Hematopoietic multipotent progenitor cell treated with erythropoietin and hydrocortisone succinate and interleukin-3 and kit ligand, for 6 days (in vitro differentiated cells): ENCODE data around the gene ADISSP.
A peak's percentile ranks its signal among the peaks of the same experiment; 100 is the strongest.

Source experiments
- DNase-seq: peaks from one replicate; pipeline ENCODE4 v3.0.0-alpha.2; 2015

The ADISSP gene

GRCh38 chr20:3734111-3734843 lies 33.3 kb downstream of the ADISSP start:
- no peak for DNase-seq

- no peak for DNase-seq
These were observed 34.2 kb downstream of the ADISSP start for GRCh38 chr20:3733119-3733995.

GRCh38 chr20:3732327-3733118 lies 35.0 kb downstream of the ADISSP start, which contains the start of gene HSPA12B:
Gene HSPA12B, plus strand, starts transcription at chr20:3732685. Its CDS starts 5,990 bp downstream, at chr20:3738675.
- DNase-seq = no peak

GRCh38 chr20:3731944-3732326 lies 35.6 kb downstream of the ADISSP start:
- DNase-seq = no peak

GRCh38 chr20:3730803-3731672 lies 36.5 kb downstream of the ADISSP start:
- no peak for DNase-seq

GRCh38 chr20:3729811-3730540 lies 37.6 kb downstream of the ADISSP start:
- DNase-seq = no peak

- DNase-seq = no peak
These were observed 38.2 kb downstream of the ADISSP start for GRCh38 chr20:3729378-3729777.

GRCh38 chr20:3728876-3729275 lies 38.7 kb downstream of the ADISSP start:
- no peak for DNase-seq

GRCh38 chr20:3728354-3728753 lies 39.2 kb downstream of the ADISSP start:
- no peak for DNase-seq

GRCh38 chr20:3727401-3728021 lies 40.0 kb downstream of the ADISSP start:
- DNase-seq = no peak

- no peak for DNase-seq
These were observed 43.2 kb downstream of the ADISSP start for GRCh38 chr20:3724356-3724755.

- no peak for DNase-seq
These were observed 44.3 kb downstream of the ADISSP start for GRCh38 chr20:3723284-3723683.

GRCh38 chr20:3721912-3722311 lies 45.6 kb downstream of the ADISSP start:
- DNase-seq = no peak

- DNase-seq = no peak
These were observed 46.9 kb downstream of the ADISSP start for GRCh38 chr20:3720626-3721025.

- DNase-seq = no peak
These were observed 47.5 kb downstream of the ADISSP start for GRCh38 chr20:3720068-3720467.

GRCh38 chr20:3719046-3719445 lies 48.5 kb downstream of the ADISSP start:
- DNase-seq = no peak

- peak; percentile 71 for DNase-seq
These were observed 51.2 kb downstream of the ADISSP start for GRCh38 chr20:3716195-3716834.

GRCh38 chr20:3714092-3714491 lies 53.5 kb downstream of the ADISSP start:
- DNase-seq = no peak

GRCh38 chr20:3712279-3712873 lies 55.2 kb downstream of the ADISSP start, which contains the start of gene SIGLEC1:
Gene SIGLEC1, minus strand, starts transcription at chr20:3712600. Its CDS starts 5,472 bp downstream, at chr20:3707128.
- DNase-seq = no peak

- DNase-seq = no peak
These were observed 56.0 kb downstream of the ADISSP start for GRCh38 chr20:3711484-3711941.
